NCI-H345 treated with DMSO at 0.1 percent for 48 hours (cell line): Measurements from ENCODE around the gene FSTL4.

ENCODE experiments used
- DNase-seq: peaks from one replicate; lab custom pipeline; 2025; ENCODE audit not compliant: unreplicated experiment; lab: John Stamatoyannopoulos, UW

The FSTL4 gene

GRCh38 chr5:133354323-133355185 is 257.8 kb downstream of the FSTL4 start:
- no peak for DNase-seq

DNA sequence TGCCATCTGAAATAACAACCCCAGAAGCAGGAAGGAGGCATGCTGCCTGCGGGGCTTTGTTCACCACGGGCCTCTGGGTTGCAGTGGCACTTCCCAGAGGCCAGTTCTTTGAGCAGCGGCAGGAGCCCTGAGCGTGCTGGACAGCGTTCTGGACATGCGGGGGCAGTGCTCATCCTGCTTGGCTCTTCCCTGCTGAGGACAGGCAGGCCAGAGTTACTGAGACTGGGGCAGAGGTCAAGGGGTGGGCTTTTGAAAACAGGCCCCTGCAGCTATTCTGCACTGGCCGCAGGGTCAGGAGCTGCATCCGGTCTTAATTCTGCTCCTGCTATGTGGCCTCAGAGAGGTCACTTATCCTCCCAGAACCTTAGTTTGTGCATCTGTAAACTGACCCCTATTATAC is 258.6 kb downstream of the FSTL4 start:
- DNase-seq = no peak

DNA sequence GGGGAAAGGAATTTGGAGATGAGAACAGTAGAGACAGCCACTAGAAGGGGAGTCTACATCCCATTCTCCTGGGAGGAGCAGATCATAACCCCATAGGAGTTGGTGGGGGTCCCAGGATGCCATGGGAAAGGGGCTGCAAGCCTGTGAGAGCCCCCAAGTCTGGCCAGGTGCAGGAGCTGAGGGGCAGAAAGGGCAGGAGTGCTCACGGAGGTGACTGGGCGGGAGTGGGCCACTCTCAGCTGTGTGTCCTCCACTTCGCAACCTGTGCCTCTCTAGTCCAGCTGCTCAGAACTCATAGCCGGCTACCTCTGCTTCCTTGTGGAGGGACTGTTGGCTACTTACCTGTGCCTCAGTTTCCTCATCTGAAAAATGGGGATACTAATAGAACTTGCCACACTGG is 263.9 kb downstream of the FSTL4 start:
- no peak for DNase-seq

- DNase-seq = no peak
These were observed 265.3 kb downstream of the FSTL4 start for GRCh38 chr5:133347039-133347438.

DNA sequence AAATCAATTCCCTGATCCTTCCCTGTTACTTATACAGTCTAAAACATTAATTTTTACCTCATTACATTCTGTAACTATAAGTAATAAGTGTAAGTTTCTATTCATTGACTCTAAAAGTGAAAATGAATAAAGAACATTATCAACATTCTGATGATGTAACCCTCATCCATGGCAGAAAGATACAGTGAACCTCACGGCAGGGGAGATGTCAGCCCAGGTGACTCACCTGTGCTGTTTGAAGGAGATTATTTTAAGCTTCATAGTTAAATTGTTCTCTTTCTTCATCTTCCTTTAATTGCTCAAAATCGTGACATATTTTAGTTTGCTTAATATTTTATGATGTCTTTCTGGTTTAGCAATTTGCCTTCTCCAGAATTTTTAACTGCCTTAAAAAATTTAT is 268.1 kb downstream of the FSTL4 start:
- no peak for DNase-seq

DNA sequence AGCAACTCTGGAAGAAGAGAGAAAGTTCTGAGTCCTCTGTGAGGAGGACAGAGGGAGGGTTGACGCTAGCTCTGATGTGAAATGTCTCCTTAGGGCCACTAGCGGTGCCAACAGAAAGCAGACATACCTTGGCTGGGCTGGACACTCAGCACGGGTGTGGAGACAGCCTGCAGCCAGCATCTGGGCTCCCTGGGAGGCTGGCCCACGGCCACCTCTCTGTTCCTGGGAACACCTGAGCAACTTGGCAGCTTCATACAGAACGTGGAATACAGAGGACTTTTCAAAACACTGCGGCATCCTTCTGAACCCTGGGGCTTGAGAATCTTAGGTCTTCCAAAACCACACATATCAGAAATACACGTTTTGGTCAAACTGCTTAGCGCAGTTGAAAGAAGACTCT is 269.1 kb downstream of the FSTL4 start:
- no peak for DNase-seq

- no peak for DNase-seq
These were observed 270.2 kb downstream of the FSTL4 start for GRCh38 chr5:133341915-133342710.

DNA sequence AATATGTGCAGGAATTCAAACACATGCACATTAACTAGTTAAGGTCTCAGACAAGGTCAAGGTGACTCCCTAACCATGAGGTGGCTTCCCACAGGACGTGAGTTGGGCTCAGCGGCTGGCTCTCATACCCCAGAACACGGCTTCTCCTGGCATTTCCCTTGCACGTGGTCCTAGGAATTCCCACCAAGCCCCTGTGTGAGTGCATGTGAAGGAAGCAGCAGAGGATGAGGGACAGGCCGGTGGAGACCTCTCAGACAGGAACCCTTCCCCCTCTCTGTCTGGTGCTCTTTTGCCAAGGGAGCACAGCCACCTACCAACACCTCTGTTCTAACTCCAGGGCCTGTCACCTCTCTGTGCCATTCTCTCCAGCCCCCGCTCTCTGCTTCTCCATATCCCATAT is 271.0 kb downstream of the FSTL4 start:
- no peak for DNase-seq

DNA sequence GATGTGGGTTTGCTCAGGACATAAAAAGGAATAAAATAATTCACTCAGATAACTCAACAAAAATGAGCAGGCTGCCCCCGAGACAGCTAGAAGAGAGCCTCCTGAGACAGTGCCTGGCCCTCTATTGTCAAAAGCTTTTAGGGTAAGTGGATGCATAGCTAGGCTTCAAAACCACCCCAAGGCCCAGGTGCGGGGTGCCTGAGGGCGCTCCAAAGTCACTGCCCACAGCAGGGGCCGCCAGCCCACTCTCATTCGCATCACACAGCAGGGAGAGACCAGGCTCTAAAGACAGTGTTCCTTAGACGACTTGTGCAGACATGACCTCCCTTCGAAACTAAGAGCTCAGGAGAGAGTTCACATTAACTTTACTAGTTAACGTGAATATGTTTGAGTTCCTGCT is 271.5 kb downstream of the FSTL4 start:
- no peak for DNase-seq

DNA sequence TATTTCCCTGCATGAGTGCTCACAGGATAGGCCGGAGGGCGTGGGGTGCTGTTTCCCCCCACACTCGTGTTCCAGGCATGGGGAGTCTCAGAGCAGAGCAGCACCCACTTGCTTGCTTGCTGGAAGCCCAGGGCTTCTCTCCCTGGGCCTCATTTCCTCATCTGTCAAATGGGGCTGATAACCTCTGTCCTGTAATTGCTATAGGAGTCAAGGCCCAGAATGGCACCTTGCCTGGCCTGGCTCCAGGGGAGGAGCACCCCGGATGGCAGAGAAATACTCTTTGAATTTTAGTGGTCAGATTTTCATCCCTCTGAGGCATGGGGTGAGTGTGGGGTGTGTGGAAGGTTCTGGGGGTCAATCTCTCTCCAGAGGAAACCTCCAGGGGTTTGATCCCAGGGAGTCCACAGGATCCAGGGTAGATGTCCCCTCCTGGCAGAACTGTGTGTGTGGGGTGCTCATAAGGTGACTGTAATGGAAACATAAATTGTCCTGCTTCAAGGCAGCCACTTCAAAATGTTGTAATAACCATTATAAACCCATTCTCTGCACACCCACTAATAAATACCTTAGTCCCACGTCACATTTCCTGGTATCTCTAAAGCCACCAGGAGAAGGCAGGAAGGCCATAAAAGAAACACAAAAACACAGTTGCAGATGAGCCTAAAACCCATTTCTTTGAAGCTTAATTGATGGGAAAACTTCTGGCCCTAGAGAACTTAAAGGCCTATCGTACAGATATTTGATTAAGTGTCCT is 272.2 kb downstream of the FSTL4 start:
- no peak for DNase-seq

DNA sequence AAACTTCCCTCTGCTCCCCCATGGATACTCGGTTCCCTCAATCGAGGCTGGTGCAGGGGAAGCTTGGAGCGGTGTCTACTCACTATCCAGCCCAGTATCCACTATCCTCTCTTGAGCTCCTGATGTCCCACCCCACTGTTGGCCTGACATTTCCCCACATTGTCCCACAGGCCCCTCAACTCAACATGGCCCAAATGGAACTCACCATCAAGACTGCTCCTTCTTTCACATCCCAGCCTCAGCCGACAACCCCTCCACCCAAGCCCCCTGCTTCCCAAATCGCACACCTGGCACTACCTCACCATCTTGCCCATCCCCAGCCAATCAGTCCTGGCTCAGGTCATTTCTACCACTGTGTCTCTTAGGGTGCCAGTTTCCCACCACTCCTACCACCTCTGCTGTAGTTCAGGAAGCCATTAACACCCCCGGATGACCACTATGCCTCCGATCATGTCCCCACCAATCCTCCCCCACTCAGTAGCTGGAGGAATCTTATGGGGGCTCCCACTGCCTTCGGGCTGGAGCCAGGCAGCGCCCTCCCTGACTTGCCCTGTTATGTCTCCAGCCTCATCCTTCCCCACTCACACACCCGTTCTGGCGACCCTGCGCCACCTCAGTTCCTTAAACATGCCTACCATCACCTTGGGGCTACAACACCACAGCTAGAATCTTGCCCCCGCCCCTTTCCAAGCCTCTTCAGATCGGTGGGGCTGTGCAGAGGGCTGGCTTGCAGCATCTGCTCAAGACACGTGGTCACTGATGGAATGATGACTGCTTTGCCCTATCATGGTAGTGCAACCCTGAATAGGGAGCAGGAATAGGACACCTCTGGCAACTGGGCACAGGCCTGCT is 273.6 kb downstream of the FSTL4 start:
- no peak for DNase-seq

GRCh38 chr5:133337795-133338445 is 274.4 kb downstream of the FSTL4 start:
- no peak for DNase-seq

GRCh38 chr5:133336969-133337410 is 275.4 kb downstream of the FSTL4 start:
- no peak for DNase-seq

GRCh38 chr5:133336121-133336968 is 276.0 kb downstream of the FSTL4 start:
- no peak for DNase-seq

- DNase-seq = no peak
These were observed 277.3 kb downstream of the FSTL4 start for GRCh38 chr5:133334796-133335639.

DNA sequence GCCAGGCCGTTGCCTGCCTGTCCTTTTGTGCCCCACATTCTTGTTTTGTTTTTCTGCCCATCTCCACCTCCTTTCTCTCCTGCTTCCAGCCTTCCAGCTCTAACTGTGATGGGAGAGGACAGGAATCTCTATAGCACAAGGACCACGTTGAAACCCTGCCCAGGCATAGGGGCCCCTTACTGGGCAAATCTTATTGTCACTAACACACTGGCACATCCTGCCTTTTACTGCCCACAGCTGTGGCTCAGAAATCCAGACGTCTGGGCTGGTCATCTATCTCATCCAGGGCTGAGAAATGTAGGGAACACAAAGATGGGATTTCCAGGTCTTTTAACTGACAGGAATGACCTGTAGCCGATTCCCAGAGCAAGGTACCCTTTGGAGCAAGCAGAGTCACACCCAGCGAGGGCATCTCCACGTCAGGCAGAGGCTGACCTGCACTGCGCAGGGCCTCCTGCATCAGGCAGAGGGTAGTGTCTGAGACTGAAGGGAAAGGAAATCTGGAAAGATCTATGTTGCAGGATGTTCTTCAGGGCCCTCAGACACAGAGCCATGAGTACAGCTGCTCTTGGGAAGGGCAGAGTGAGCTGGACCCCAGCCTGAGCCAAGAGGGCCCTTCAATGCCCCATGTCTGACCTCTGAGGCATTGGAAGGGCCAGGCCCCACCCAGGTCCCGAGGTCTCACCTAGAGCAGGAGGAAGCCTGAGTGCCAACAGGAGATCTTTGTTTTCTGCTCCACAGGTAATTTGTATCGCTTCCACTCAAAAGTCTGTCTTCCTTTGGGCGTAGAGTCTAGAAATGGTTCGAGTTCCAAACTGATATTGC is 278.8 kb downstream of the FSTL4 start:
- no peak for DNase-seq

GRCh38 chr5:133332439-133333024 is 279.8 kb downstream of the FSTL4 start:
- DNase-seq = no peak
